GM23338 (cell line): ENCODE results near the gene LRRC52. TPM values are rescaled to one million over a fixed set of nuclear protein-coding genes. Genes with fewer than 3 reads are reported as not detected.

Source experiments
- CTCF ChIP-seq, 2 experiments: fragments of 200-600 bp in 1 of 2; sonication (generic) in 1 of 2; conservative IDR thresholded peaks; 2 replicates each; pipeline versions ENCODE4 v1.5.1 to v1.6.1; 2016 to 2017; ENCODE audit warnings: antibody characterized with exemption in 2 of 2, low read depth in 2 of 2, mild to moderate bottlenecking in 2 of 2, moderate library complexity in 1 of 2
- EZH2phosphoT487 ChIP-seq: fragments of 200-600 bp; sonication (generic); IDR thresholded peaks from one replicate; pipeline ENCODE4 v1.8.1; 2018; ENCODE audit warnings: antibody characterized with exemption; ENCODE audit not compliant: unreplicated experiment
- NANOG ChIP-seq: IDR thresholded peaks from 2 replicates; pipeline ENCODE4 v1.6.1; 2016; ENCODE audit warnings: antibody characterized with exemption, borderline replicate concordance
- POLR2AphosphoS5 ChIP-seq: IDR thresholded peaks from 2 replicates; pipeline ENCODE4 v1.6.1; 2016; ENCODE audit warnings: antibody characterized with exemption, low read depth
- STAT1 ChIP-seq: IDR thresholded peaks from one replicate; pipeline ENCODE4 v1.6.1; 2016; ENCODE audit warnings: antibody characterized with exemption; ENCODE audit not compliant: unreplicated experiment
- ZNF114 ChIP-seq: fragments of 250-450 bp; sonication (Bioruptor Pico); IDR thresholded peaks from 2 replicates; pipeline ENCODE4 v1.5.0; 2020; ENCODE audit warnings: mild to moderate bottlenecking, moderate library complexity
- ZNF462 ChIP-seq: fragments of 250-450 bp; sonication (Bioruptor Pico); IDR thresholded peaks from 2 replicates; pipeline ENCODE4 v1.5.0; 2020; ENCODE audit warnings: mild to moderate bottlenecking, moderate library complexity
- polyA plus RNA-seq: library from polyadenylated mRNA; unstranded; fragments of >200 nt; fragmentation: Nextera tagmentation; extraction: Ambion mirVana; gene quantifications from 2 replicates; pipeline ENCODE4 v1.2.1, GENCODE V29; 2016
- total RNA-seq: library from RNA; depleted of rRNA; stranded (reverse); fragments of >200 nt; shearing (Covaris generic); gene quantifications from 2 replicates; pipeline ENCODE4 v1.2.3, GENCODE V29; 2014
- TF ChIP-seq, protein P1 (sequence below): IDR thresholded peaks from 2 replicates; pipeline ENCODE4 v1.6.1; 2016; ENCODE audit warnings: antibody characterized with exemption

The LRRC52 gene
- total and polyA plus RNA-seq, 2 experiments from 2014 or later = not detected

DNA sequence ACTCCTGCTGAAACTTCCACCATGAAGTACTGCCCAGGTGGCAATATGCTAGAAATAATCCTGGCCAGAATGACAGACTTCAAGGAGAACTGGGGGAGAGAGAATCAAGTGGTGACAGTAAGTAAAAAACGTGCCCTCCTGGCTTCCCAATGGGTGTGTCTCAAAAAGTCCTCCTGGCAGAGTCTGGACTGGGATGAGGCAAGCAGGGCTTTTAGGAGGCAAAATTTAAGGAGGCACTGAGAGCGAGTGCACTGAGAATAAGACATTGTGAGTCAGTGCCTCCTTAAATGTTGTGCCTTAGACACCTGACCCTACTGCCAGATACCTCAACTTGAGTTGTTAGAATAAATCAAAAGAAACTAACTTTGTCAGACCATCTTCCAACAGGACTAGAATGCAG is 2.2 kb downstream of the LRRC52 start (continued):
- TF ChIP-seq ZNF462 (no peak), STAT1 (no peak), EZH2phosphoT487 (no peak), NANOG (no peak), POLR2AphosphoS5 (no peak), ZNF114 (CRISPR knock-in tag) (no peak), CTCF (conservative IDR thresholded peaks at IDR 0.05; ENCODE audit: low read depth in 2 of 2) (no peak)
- TF ChIP-seq, protein P1, sequence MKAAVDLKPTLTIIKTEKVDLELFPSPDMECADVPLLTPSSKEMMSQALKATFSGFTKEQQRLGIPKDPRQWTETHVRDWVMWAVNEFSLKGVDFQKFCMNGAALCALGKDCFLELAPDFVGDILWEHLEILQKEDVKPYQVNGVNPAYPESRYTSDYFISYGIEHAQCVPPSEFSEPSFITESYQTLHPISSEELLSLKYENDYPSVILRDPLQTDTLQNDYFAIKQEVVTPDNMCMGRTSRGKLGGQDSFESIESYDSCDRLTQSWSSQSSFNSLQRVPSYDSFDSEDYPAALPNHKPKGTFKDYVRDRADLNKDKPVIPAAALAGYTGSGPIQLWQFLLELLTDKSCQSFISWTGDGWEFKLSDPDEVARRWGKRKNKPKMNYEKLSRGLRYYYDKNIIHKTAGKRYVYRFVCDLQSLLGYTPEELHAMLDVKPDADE = no peak
